Stimulated activated CD4-positive, alpha-beta T cell treated with anti-CD3 and anti-CD28 coated beads, Interleukin-4, amount 100 ng/mL, for 1 hour (primary cell): Measurements from ENCODE around the gene SHISA2.
A peak's percentile ranks its signal among the peaks of the same experiment; 100 is the strongest.

Source experiments
- DNase-seq: peaks from one replicate; pipeline ENCODE4 v3.0.0-alpha.2; 2020

SHISA2 gene

GRCh38 chr13:26017196-26017921, 34.5 kb downstream of the SHISA2 start:
- DNase-seq: no peak

GRCh38 chr13:26016189-26016588, 35.6 kb downstream of the SHISA2 start:
- DNase-seq: no peak

- DNase-seq: no peak
Measured at GRCh38 chr13:26015271-26016125, 36.3 kb downstream of the SHISA2 start.

- no peak for DNase-seq
Measured at GRCh38 chr13:26012995-26013394, 38.8 kb downstream of the SHISA2 start.

- DNase-seq: peak; percentile 55
Measured at GRCh38 chr13:26011996-26012821, 39.6 kb downstream of the SHISA2 start.

GRCh38 chr13:26011208-26011573, 40.6 kb downstream of the SHISA2 start:
- no peak for DNase-seq

- DNase-seq: no peak
Measured at GRCh38 chr13:26010487-26011207, 41.2 kb downstream of the SHISA2 start.

GRCh38 chr13:26007261-26008125, 44.3 kb downstream of the SHISA2 start:
- DNase-seq: no peak
